ES-I3 (cell line): ENCODE data around the gene PNMA1.

Experiments used
- H3K36me3 ChIP-seq: 2 replicates; pipeline ENCODE4 v1.6.1; 2013; ENCODE audit warnings: mild to moderate bottlenecking, low read length, control low read depth, moderate library complexity; ENCODE audit not compliant: insufficient read depth
- H3K4me1 ChIP-seq: 2 replicates; pipeline ENCODE4 v1.6.1; 2013; ENCODE audit warnings: mild to moderate bottlenecking, control low read depth, low read length; ENCODE audit not compliant: insufficient read depth
- H3K9ac ChIP-seq: 2 replicates; pipeline ENCODE4 v1.6.1; 2013; ENCODE audit warnings: low read depth, mild to moderate bottlenecking, low read length, moderate library complexity
- H3K9me3 ChIP-seq: 2 replicates; pipeline ENCODE4 v1.6.1; 2013; ENCODE audit warnings: mild to moderate bottlenecking, low read length, moderate library complexity; ENCODE audit not compliant: control insufficient read depth, insufficient read depth

PNMA1 gene

DNA sequence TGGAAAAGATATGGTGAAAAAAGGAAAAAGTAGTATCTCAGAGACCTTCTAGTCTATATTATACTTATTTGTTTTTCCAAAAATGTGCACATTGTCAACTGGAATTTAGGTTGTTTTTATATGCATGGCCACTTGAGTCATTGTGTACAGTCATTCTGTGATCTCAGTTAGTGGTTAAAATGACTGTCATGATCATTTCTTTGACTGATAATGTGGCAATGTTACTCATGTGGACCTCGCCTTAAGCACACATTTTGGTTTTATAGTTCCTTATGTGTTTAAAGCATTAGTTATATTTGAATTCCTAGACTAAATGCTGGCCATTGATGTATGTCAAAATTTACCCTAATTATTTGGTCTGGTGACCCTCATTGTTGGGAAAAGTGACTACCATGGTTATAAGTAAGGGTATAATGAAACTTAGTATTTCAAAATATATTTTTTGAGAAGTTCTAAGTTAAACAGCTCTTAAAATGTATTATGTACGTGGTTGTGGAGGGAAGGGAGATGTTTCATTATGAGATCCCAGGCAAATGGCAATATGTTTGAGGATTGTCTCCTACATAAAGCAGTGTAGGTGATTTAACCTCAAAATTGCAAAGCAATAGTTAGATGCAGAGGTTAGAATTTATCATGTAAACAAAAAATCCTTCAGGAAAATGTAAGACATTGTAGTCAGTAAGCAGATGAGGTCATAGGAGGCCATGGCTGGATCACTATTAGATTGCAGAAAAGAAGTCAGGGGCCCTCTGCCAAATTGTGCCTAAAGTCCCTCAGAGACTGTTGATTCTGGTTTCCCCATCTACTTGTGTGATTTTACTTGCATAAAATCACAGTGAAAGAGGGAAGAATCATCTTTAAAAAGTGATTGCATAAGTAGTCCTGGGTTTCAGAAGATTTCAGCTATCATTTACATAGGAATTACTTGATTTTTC lies 17.5 kb downstream of the PNMA1 start:
- Histone ChIP-seq H3K4me1 (no peaks in the 10 kb centered on the region), H3K9me3 (no peaks in the 10 kb centered on the region), H3K36me3 (no peaks in the 10 kb centered on the region), H3K9ac (no peak overlapping the region)

DNA sequence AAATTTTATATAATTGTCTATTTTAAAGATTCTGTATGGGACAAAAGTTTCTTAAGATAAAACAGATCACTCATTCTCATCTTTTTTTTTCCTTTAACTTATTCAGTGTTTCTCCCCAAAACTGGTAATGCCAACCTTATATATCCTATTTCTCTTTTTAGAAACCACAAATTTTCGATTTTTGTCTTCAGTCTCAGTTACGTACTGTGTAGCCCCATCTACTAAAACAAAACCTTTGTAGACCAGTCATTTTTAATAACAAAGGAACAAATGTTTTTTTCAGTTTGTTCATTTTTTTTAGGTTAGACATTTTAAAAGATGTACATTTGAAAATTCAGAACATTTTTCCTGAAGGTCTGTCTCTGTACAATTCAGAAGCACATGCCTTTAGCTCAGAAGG lies 18.2 kb downstream of the PNMA1 start:
- Histone ChIP-seq H3K9me3 (no peaks in the 10 kb centered on the region), H3K36me3 (no peaks in the 10 kb centered on the region), H3K9ac (no peak overlapping the region), H3K4me1 (no peaks in the 10 kb centered on the region)

DNA sequence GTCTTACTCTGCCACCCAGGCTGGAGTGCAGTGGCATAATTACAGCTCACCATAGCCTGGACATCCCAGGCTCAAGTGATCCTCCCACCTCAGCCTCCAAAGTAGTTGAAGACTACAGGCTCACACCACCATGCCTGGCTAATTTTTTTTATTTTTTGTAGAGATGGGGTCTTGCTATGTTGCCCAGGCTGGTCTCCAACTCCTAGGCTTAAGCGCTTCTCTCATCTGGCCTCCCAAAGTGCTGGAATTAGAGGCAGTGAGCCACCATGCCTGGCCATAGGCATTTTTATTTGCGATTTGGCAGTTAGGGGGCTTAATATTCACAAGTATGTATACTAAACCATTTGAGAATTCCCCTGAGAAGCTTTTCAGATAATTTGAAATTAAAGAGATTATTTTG lies 19.1 kb downstream of the PNMA1 start:
- no peak overlapping the region for H3K9ac ChIP-seq
- no peaks in the 10 kb centered on the region for H3K9me3 ChIP-seq
- H3K4me1 ChIP-seq = no peaks in the 10 kb centered on the region
- H3K36me3 ChIP-seq = no peaks in the 10 kb centered on the region

DNA sequence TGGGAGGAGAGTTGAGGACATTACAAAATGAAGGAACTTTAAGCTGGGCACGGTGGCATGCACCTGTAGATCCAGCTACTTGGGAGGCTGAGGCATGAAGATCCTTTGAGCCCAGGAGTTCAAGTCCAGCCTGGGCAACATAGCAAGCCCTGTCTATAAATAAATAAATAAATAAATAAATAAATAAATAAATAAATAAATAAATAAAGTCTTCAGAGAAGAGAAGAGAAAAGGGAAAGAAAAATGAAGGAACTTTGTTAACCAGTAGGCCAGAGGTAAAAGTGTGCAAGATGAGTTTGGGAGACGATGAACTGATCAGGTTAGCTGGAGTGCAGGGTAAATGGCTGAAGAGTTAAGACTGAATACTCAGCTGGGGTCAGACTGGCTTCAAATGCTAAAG lies 20.1 kb downstream of the PNMA1 start:
- no peaks in the 10 kb centered on the region for H3K36me3 ChIP-seq
- no peaks in the 10 kb centered on the region for H3K9me3 ChIP-seq
- H3K9ac ChIP-seq = no peak overlapping the region
- no peaks in the 10 kb centered on the region for H3K4me1 ChIP-seq

DNA sequence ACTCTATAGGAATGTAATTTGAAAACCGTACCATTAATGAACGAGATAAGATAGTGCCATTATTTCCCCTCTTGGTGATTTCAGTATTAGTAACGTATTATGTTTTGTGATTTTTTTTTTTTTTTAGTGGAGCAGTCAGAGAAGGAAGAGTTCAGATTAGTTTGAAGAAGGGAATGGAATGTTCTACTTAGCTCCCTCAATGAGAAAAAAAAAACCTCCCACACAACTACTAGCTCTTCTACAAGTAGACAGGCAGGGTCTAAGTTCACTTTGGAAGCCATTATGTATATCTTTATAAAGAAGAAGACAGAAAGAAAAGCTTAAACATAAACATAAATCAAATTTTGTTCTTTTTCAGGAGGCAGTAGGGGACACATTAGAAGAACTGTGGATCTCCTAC lies 27.3 kb downstream of the PNMA1 start:
- Histone ChIP-seq H3K4me1 (no peaks in the 10 kb centered on the region), H3K36me3 (no peaks in the 10 kb centered on the region), H3K9me3 (no peaks in the 10 kb centered on the region), H3K9ac (no peak overlapping the region)

DNA sequence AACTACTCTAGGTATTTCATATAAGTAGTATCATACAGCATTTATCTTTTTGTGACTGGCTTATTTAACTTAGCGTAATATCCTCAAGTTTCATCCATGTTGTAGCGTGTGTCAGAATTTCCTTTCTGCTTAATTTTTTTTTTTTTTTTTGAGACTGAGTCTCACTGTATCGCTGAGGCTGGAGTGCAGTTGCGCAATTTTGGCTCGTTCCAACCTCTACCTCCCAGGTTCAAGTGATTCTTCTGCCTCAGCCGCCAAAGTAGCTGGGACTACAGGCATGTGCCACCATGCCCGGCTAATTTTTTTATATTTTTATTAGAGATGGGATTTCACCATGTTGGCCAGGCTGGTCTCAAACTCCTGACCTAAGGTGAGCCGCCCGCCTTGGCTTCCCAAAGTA lies 28.9 kb downstream of the PNMA1 start:
- H3K36me3 ChIP-seq = no peaks in the 10 kb centered on the region
- H3K4me1 ChIP-seq = no peaks in the 10 kb centered on the region
- H3K9ac ChIP-seq = no peak overlapping the region
- no peaks in the 10 kb centered on the region for H3K9me3 ChIP-seq

DNA sequence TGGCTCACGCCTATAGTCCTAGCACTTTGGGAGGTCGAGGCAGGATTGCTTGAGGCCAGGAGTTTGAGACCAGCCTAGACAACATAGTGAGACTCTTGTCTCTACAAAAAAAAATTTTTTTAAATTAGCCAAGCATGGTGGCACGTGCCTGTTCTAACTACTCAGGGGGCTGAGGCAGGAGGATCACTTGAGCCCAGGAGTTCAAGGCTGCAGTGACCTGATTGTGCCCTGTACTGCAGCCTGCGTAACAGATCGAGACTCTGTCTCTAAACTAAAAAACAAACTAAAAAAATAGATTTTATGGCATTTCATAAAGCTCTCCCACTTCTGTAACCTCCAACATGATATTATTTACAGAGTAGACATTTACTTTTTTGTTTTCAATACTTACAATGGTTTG lies 29.6 kb downstream of the PNMA1 start:
- H3K9ac ChIP-seq = no peak overlapping the region
- H3K36me3 ChIP-seq = no peaks in the 10 kb centered on the region
- H3K9me3 ChIP-seq = no peaks in the 10 kb centered on the region
- no peaks in the 10 kb centered on the region for H3K4me1 ChIP-seq

DNA sequence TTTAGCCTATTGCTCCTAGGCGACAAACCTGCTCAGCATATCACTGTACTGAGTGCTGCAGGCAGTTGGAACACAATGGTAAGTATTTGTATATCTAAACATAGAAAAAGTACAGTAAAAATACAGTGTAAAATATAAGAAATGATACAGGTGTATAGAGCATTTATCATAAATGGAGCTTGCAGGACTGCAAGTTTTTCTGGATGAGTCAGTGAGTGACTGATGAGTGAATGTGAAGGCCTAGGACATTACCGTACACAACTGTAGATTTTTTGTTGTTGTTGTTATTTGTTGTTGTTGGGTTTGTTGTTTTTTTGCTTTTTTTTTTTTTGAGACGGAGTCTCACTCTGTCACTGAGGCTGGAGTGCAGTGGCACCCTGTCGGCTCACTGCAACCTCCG lies 33.4 kb downstream of the PNMA1 start:
- Histone ChIP-seq H3K9ac (no peak overlapping the region), H3K36me3 (no peaks in the 10 kb centered on the region), H3K4me1 (no peaks in the 10 kb centered on the region), H3K9me3 (no peaks in the 10 kb centered on the region)

DNA sequence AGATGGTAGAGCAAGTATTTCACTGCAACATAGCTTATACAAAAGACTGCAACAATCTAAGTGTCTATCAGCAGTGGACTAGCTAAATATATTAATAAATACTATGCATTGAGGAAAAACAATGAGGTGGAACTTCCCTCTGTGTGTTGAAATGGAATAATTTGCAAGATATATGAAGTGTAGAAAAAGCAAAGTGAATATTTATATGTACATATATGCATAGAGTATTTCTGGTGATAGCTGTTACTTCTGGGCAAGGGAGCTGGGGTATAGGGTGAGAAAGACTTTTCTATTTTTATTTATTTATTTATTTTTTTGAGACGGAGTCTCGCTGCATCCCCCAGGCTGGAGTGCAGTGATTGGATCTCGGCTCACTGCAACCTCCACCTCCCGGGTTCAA lies 35.5 kb downstream of the PNMA1 start:
- H3K4me1 ChIP-seq = no peaks in the 10 kb centered on the region
- H3K36me3 ChIP-seq = no peaks in the 10 kb centered on the region
- no peaks in the 10 kb centered on the region for H3K9me3 ChIP-seq
- no peak overlapping the region for H3K9ac ChIP-seq

DNA sequence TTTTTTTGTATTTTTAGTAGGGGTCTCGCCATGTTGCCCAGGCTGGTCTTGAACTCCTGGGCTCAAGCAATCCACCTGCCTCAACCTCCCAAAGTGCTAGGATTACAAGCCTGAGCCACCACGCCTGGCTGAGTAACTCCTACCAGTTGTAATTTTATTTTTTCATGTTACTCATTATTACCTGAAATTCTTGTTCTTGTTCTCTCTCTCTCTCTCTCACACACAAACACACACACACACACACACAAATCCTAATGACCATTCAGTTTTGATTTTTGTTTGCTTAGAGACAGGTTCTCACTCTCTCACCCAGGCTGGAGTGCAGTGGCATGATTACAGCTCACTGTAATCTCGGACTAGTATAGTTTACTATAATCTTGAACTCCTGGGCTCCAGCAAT lies 39.2 kb downstream of the PNMA1 start:
- no peaks in the 10 kb centered on the region for H3K9me3 ChIP-seq
- H3K9ac ChIP-seq = no peak overlapping the region
- no peaks in the 10 kb centered on the region for H3K4me1 ChIP-seq
- H3K36me3 ChIP-seq = 0 out of 2 replicates have a peak, but pooled peaks cover 4% of the 10 kb centered on the region

DNA sequence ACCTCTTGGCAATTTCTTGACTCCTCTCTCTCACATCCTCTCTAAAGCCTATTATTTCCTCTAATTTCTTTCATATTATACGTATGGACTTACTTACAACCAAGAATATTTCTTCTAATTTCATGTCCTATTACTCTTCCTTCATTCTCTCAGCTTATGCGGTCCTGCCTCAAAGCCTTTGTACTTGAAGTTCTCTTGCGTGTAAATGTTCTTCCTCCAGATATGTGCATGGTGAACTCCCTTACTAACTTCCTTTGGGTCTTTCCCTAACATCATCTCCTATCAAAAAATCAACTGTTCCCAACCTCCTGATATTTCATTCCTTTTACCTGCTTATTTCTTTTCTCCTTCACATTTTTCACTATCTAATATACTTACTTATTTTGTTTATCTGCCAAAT lies 46.3 kb downstream of the PNMA1 start:
- 0 out of 2 replicates have a peak, but pooled peaks cover 4% of the 10 kb centered on the region for H3K36me3 ChIP-seq
- H3K4me1 ChIP-seq = peaks cover 7% of the 10 kb centered on the region
- no peak overlapping the region for H3K9ac ChIP-seq
- no peaks in the 10 kb centered on the region for H3K9me3 ChIP-seq

DNA sequence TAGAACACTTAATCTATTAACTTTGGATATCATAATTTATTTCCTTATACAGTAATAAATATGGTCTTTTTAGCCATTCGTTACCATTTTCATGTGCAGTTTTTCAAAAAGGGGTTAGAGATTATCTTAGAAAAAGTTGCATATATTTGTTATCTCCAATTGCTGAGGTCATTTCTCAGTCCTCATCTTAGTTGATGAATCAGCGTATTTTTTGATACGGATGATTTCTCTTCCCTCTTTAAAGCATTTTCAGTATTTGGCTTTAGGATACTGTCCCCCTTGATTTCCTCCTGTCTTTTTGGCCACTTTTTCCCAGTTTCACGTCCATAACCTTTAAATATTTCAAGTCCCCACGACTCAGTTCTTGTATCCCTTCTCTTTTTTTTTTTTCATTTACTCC lies 47.6 kb downstream of the PNMA1 start:
- H3K36me3 ChIP-seq = no peaks in the 10 kb centered on the region
- no peak overlapping the region for H3K9ac ChIP-seq
- peaks cover 7% of the 10 kb centered on the region for H3K4me1 ChIP-seq
- H3K9me3 ChIP-seq = no peaks in the 10 kb centered on the region

DNA sequence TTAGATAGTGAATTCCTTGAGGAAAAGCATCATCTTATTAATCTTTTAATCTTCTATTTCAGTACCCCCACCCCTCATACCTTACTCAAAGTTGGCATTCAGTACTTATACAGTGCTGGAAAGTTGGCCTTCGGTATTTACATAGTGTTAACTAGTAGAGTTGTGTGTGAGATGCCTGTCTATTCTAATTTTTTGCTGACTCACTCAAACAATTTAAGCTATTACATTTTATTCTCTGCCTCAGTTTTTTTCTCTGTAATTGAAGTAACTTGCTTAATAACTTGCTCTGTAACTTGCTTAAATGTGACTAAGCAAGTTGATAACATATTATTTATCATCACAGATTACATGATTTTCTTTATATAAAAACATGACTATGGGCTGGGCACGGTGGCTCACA lies 49.1 kb downstream of the PNMA1 start:
- Histone ChIP-seq H3K4me1 (peaks cover 7% of the 10 kb centered on the region), H3K9ac (no peak overlapping the region), H3K36me3 (no peaks in the 10 kb centered on the region), H3K9me3 (no peaks in the 10 kb centered on the region)

DNA sequence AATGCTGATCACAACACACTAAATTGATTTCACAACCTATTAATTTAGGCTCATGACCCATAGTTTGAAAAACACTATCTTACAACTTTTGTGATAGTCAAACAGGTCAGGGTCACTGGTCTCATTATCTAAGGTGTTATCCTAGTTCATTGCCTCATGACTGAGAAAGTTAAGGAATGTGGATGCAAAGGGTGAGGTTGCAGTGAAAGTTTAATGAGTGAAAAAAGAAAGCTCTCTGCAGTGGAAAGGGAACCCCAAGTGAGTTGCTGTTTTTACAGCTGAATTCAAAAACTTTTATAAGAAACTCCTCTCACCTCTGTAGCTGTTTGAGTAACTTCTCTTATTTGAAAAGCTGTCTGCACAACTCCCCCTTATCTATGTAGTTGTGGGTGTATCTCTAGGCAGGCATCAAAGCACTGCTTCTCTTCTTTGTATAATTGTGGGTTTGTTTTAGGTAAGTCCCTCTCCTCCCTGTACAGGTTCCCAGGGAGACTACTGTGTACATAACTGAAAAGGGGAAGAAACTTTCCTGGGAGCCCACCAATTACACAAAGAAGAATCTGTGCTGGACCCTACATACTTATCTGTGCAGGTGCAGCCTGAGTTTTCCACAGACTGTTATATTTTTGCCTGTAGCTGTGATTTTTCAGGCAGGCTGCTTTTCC lies 50.5 kb downstream of the PNMA1 start:
- no peaks in the 10 kb centered on the region for H3K9me3 ChIP-seq
- no peaks in the 10 kb centered on the region for H3K36me3 ChIP-seq
- no peak overlapping the region for H3K9ac ChIP-seq
- H3K4me1 ChIP-seq = peaks cover 7% of the 10 kb centered on the region

DNA sequence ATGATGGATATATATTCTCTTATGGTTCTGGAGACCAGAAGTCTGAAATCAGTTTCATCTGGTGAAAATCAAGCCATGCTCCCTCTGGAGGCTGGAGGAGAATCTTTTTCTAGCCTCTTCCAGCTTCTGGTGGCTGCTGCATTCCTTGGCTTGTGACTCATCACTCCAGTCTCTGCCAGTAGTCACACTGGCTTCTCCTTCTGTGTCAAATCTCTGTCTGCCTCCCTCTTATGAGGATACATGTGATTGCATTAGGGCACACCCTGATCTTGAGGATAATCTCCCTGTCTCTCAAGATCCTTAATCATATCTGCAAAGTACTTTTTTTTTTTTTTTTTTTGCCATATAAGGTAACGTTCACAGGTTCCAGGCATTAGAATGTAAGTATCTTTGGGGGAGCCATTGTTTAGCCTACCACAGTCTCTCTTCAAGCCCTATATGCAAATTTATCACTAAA lies 51.7 kb downstream of the PNMA1 start:
- no peak overlapping the region for H3K9ac ChIP-seq
- no peaks in the 10 kb centered on the region for H3K36me3 ChIP-seq
- H3K9me3 ChIP-seq = no peaks in the 10 kb centered on the region
- peaks cover 7% of the 10 kb centered on the region for H3K4me1 ChIP-seq
